ENCODE measurements around the gene PITRM1.
A peak's percentile ranks its signal among the peaks of the same experiment; 100 is the strongest.
"Not testable (repeated sequence)": the region's sequence is repeated elsewhere in the genome, so short reads cannot be mapped to it uniquely, and the experiment has no call there.

The PITRM1 gene

GRCh38 chr10:3196958-3197347, 24.4 kb upstream of the PITRM1 start:
- DNase-seq: no peak

- no peak for DNase-seq
These were observed 23.9 kb upstream of the PITRM1 start for GRCh38 chr10:3196482-3196881.

GRCh38 chr10:3195726-3196125, 23.1 kb upstream of the PITRM1 start:
- no peak for DNase-seq

- no peak for DNase-seq
These were observed 22.7 kb upstream of the PITRM1 start for GRCh38 chr10:3195286-3195685.

- no peak for DNase-seq
These were observed 22.3 kb upstream of the PITRM1 start for GRCh38 chr10:3194871-3195270.

GRCh38 chr10:3193751-3194150, 21.2 kb upstream of the PITRM1 start:
- no peak for DNase-seq

GRCh38 chr10:3192856-3193635, 20.5 kb upstream of the PITRM1 start:
- DNase-seq: peak in 3 of 5 donors; percentile 31 to 33 (median 32)

- DNase-seq: no peak
These were observed 18.2 kb upstream of the PITRM1 start for GRCh38 chr10:3190817-3191216.

GRCh38 chr10:3187229-3187628, 14.6 kb upstream of the PITRM1 start:
- DNase-seq: not testable (repeated sequence)

GRCh38 chr10:3186368-3186767, 13.8 kb upstream of the PITRM1 start:
- peak in 2 of 5 donors; percentile 29 to 57 for DNase-seq

- no peak for DNase-seq
These were observed 12.8 kb upstream of the PITRM1 start for GRCh38 chr10:3185386-3185785.

GRCh38 chr10:3180355-3181025, 7.9 kb upstream of the PITRM1 start:
- no peak for DNase-seq

- no peak for DNase-seq
These were observed 6.6 kb upstream of the PITRM1 start for GRCh38 chr10:3179174-3179573.

- no peak for DNase-seq
These were observed 5.5 kb upstream of the PITRM1 start for GRCh38 chr10:3178042-3178441.

- DNase-seq: peak in 2 of 5 donors; percentile 78 to 80
These were observed 743 bp upstream of the PITRM1 start for GRCh38 chr10:3173171-3173878.

GRCh38 chr10:3172081-3172445, 519 bp downstream of the PITRM1 start:
- DNase-seq: no peak

GRCh38 chr10:3171488-3171887, 1.1 kb downstream of the PITRM1 start:
- not testable (repeated sequence) for DNase-seq

GRCh38 chr10:3169673-3170072, 2.9 kb downstream of the PITRM1 start:
- no peak for DNase-seq

- DNase-seq: no peak
These were observed 3.3 kb downstream of the PITRM1 start for GRCh38 chr10:3169271-3169670.

- no peak for DNase-seq
These were observed 4.8 kb downstream of the PITRM1 start for GRCh38 chr10:3167611-3168330.

GRCh38 chr10:3166496-3167290, 5.9 kb downstream of the PITRM1 start:
- no peak for DNase-seq

GRCh38 chr10:3165196-3165595, 7.4 kb downstream of the PITRM1 start:
- no peak for DNase-seq
